Lung (tissue), 12 donors: ENCODE data around the gene BCAS3. TPM values are rescaled to one million over a fixed set of nuclear protein-coding genes. Genes with fewer than 3 reads are reported as not detected.
"Not testable (repeated sequence)": the region's sequence is repeated elsewhere in the genome, so short reads cannot be mapped to it uniquely, and the experiment has no call there.

Experiments
- ATAC-seq: fragments of 200-7000 bp; cut with Tn5 transposase; one replicate; pipeline ENCODE4 v1.9.1; 2020; ENCODE audit warnings: moderate number of reproducible peaks; ENCODE audit not compliant: insufficient read depth, low FRiP score
- DNase-seq, 3 donors: peaks; one replicate each; pipeline ENCODE4 v3.0.0-alpha.2; 2013 to 2017
- H3K27ac ChIP-seq, 2 donors: one replicate each; pipeline ENCODE4 v1.5.1; 2013; ENCODE audit warnings: mild to moderate bottlenecking in 2 of 2, moderate library complexity in 2 of 2, control low read depth in 1 of 2, inconsistent platforms in 1 of 2, low read depth in 1 of 2, low read length in 1 of 2
- H3K27me3 ChIP-seq, 3 donors: one replicate each; pipeline ENCODE4 v1.5.1; 2013; ENCODE audit warnings: low read length in 2 of 3; ENCODE audit not compliant: control insufficient read depth in 3 of 3, insufficient read depth in 3 of 3
- H3K36me3 ChIP-seq, 4 donors: one replicate each; pipeline ENCODE4 v1.5.1; 2013; ENCODE audit warnings: low read length in 4 of 4, mild to moderate bottlenecking in 1 of 4, moderate library complexity in 1 of 4; ENCODE audit not compliant: control insufficient read depth in 4 of 4, insufficient read depth in 4 of 4
- H3K4me1 ChIP-seq, 5 donors: one replicate each; pipeline ENCODE4 v1.5.1; 2013; ENCODE audit warnings: low read length in 5 of 5, mild to moderate bottlenecking in 2 of 5, moderate library complexity in 1 of 5; ENCODE audit not compliant: control insufficient read depth in 5 of 5, insufficient read depth in 5 of 5
- H3K4me3 ChIP-seq: one replicate; pipeline ENCODE4 v1.5.1; 2013; ENCODE audit warnings: mild to moderate bottlenecking, control low read depth, moderate library complexity
- H3K9ac ChIP-seq, 2 donors: one replicate each; pipeline ENCODE4 v1.5.1; 2013; ENCODE audit warnings: low read length in 2 of 2, control low read depth in 1 of 2; ENCODE audit not compliant: insufficient read depth in 1 of 2
- H3K9me3 ChIP-seq, 4 donors: one replicate each; pipeline ENCODE4 v1.5.1; 2013; ENCODE audit warnings: low read length in 3 of 4, mild to moderate bottlenecking in 1 of 4, moderate library complexity in 1 of 4; ENCODE audit not compliant: control insufficient read depth in 4 of 4, insufficient read depth in 3 of 4
- CTCF ChIP-seq: IDR thresholded peaks from 2 replicates; pipeline ENCODE4 v1.5.1; 2012; ENCODE audit warnings: mild to moderate bottlenecking; ENCODE audit errors: control extremely low read depth, extremely low read depth
- WGBS, 2 donors: extraction: QIAGEN DNeasy Blood & Tissue Kit; methylation state at CpG; one replicate each; pipeline ENCODE4 v1.1.7; 2013; 5-methylcytosine and 5-hydroxymethylcytosine counted together
- polyA plus RNA-seq, 2 donors: library from polyadenylated mRNA; stranded (reverse); fragments of 200-250 nt; gene quantifications; one replicate each; pipeline ENCODE4 v1.2.1, GENCODE V29; 2013
- total RNA-seq, 2 donors: library from RNA; depleted of rRNA in 1 of 2; stranded (reverse); fragments of >200 nt in 1 of 2; gene quantifications; one replicate each; pipeline ENCODE4 v1.2.1, GENCODE V29; 2014 to 2021
- donor health status: control.
- donor health status: control.
- donor health status: Bipolar disorder and iron deficiency.
- donor health status: healthy.
- donor health status: DM: yes; HTN: yes; CAD: no.

BCAS3 gene
- total and polyA plus RNA-seq, 4 donors: 4.0 to 101 (median 20.3) TPM

GRCh38 chr17:60671482-60671881, 6.2 kb upstream of the BCAS3 start:
- no peak for TF ChIP-seq CTCF
- WGBS, 2 donors: 50 to 67% methylated on average over 2 of the region's 2 CpGs
- no peak overlapping the region for H3K9ac ChIP-seq
- ATAC-seq (no peak), DNase-seq (no peak)
- H3K27ac ChIP-seq: no peak overlapping the region
- H3K4me3 ChIP-seq: no peak overlapping the region
- H3K36me3 ChIP-seq: peaks cover 0 to 4% (median 0%) of the 10 kb centered on the region in 4 donors
- H3K9me3 ChIP-seq: no peaks in the 10 kb centered on the region
- H3K4me1 ChIP-seq: no peaks in the 10 kb centered on the region
- no peaks in the 10 kb centered on the region for H3K27me3 ChIP-seq

DNA sequence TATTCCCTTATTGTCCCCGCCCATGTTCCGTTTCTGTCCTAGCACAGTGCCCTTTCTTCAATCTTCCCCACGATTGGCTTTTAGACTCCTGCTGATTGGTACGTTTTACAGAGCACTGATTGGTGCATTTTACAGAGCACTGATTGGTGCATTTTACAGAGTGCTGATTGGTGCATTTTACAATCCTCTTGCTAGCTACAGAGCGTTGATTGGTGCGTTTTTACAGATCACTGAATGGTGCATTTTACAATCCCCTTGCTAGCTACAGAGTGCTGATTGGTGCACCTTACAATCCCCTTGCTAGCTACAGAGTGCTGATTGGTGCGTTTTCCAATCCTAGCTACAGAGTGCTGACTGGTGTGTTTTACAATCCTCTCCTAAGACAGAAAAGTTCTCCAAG, 3.0 kb upstream of the BCAS3 start:
- not testable (repeated sequence) for H3K9ac ChIP-seq, H3K9me3 ChIP-seq, ATAC-seq, H3K36me3 ChIP-seq, H3K27ac ChIP-seq, H3K4me3 ChIP-seq, DNase-seq, H3K27me3 ChIP-seq
- WGBS, 2 donors: 89% methylated on average over 7 of the region's 7 CpGs
- H3K4me1 ChIP-seq: peaks cover 0 to 11% (median 0%) of the 10 kb centered on the region in 5 donors

DNA sequence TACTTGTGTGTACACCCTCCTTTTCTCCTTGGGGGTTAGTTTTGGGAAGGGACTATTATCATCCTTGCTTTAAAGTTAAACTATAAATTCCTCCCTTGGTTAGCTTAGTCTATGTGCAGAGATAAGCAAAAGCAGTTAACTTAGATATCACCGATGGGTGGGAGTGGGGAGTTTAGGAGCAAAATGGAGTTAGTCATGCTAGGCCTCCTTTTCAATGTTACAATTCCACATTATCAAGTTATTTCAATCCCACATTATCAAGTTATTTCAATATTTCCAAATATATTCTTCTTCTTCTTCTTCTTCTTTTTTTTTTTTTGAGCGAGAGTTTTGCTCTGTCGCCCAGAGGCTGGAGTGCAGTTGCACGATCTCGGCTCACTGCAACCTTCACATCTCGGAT, 1.7 kb upstream of the BCAS3 start:
- no peak for ATAC-seq
- peaks cover 0 to 5% (median 0%) of the 10 kb centered on the region in 4 donors for H3K36me3 ChIP-seq

GRCh38 chr17:60676758-60677307, 818 bp upstream of the BCAS3 start:
- H3K27ac ChIP-seq: peak overlapping the region in 1 of 2 donors; percentile 22
- H3K4me1 ChIP-seq: peaks cover 0 to 11% (median 0%) of the 10 kb centered on the region in 5 donors
- ATAC-seq (no peak), DNase-seq (no peak)
- no peak for TF ChIP-seq CTCF
- peaks cover 0 to 5% (median 0%) of the 10 kb centered on the region in 4 donors for H3K36me3 ChIP-seq
- H3K9me3 ChIP-seq: no peaks in the 10 kb centered on the region
- H3K27me3 ChIP-seq: no peaks in the 10 kb centered on the region
- WGBS, 2 donors: 29 to 32% methylated on average over 17 of the region's 17 CpGs
- peak overlapping the region; percentile 50 for H3K4me3 ChIP-seq
- H3K9ac ChIP-seq: peak overlapping the region in 1 of 2 donors; percentile 77

More for the DNA sequence above, 1.7 kb upstream of the BCAS3 start:
- Histone ChIP-seq H3K9me3 (no peaks in the 10 kb centered on the region), H3K9ac (no peak overlapping the region), H3K27me3 (no peaks in the 10 kb centered on the region), H3K4me1 (peaks cover 0 to 11% (median 0%) of the 10 kb centered on the region in 5 donors), H3K4me3 (no peak overlapping the region), H3K27ac (no peak overlapping the region)
- no peak for DNase-seq
- TF ChIP-seq CTCF: no peak
- WGBS, 2 donors: 94% methylated on average over 6 of the region's 6 CpGs
